ENCODE measurements around the gene ZCCHC14.
A peak's percentile ranks its signal among the peaks of the same experiment; 100 is the strongest.
"Not testable (repeated sequence)": the region's sequence is repeated elsewhere in the genome, so short reads cannot be mapped to it uniquely, and the experiment has no call there.

ZCCHC14 gene

DNA sequence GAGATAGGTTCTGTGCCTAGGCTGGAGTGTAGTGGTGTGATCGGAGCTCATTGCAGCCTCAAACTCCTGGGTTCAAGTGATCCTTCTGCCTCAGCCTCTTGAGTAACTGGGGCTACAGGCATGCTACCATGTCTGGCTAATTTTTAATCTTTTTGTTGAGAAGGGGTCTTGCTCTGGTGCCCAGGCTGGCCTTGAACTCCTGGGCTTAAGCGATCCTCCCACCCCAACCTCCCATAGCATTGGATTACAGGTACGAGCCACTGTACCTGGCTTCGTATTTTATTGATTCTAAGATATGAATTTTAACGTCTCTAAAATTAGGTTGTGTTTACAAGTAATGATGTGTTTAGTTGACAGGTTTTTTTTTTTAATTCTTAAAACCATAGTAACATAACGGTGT lies 30.8 kb upstream of the ZCCHC14 start:
- not testable (repeated sequence) for DNase-seq

DNA sequence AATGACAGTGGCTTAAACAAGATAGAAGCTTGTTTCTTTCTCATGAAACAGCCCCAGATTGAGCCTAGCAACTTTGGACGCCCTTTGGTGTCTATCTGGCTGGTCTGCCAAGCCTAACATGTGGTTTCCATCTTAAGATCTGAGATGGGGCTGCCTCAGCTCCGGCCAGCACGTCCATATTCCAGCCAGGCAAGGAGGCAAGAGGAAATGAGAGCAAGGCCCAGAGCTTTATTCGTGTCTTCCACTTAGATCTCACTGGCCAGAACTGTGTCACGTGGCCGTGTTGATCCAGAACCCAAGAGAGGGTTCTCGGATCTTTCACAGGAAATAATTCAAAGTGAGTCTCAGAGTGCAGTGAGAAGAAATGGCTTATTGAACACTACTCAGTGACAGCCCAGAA lies 28.9 kb upstream of the ZCCHC14 start:
- DNase-seq, result not testable (repeated sequence)

GRCh38 chr16:87519170-87519569 lies 26.3 kb upstream of the ZCCHC14 start:
- DNase-seq, result not testable (repeated sequence)

GRCh38 chr16:87518430-87519051 lies 25.7 kb upstream of the ZCCHC14 start:
- DNase-seq, result not testable (repeated sequence)

GRCh38 chr16:87517610-87518429 lies 25.0 kb upstream of the ZCCHC14 start:
- DNase-seq, result not testable (repeated sequence)

- DNase-seq, result no peak
These were observed 23.5 kb upstream of the ZCCHC14 start for GRCh38 chr16:87516361-87516760.

GRCh38 chr16:87515475-87516330 lies 22.9 kb upstream of the ZCCHC14 start:
- no peak for DNase-seq

- DNase-seq, result not testable (repeated sequence)
These were observed 17.0 kb upstream of the ZCCHC14 start for GRCh38 chr16:87509778-87510177.

DNA sequence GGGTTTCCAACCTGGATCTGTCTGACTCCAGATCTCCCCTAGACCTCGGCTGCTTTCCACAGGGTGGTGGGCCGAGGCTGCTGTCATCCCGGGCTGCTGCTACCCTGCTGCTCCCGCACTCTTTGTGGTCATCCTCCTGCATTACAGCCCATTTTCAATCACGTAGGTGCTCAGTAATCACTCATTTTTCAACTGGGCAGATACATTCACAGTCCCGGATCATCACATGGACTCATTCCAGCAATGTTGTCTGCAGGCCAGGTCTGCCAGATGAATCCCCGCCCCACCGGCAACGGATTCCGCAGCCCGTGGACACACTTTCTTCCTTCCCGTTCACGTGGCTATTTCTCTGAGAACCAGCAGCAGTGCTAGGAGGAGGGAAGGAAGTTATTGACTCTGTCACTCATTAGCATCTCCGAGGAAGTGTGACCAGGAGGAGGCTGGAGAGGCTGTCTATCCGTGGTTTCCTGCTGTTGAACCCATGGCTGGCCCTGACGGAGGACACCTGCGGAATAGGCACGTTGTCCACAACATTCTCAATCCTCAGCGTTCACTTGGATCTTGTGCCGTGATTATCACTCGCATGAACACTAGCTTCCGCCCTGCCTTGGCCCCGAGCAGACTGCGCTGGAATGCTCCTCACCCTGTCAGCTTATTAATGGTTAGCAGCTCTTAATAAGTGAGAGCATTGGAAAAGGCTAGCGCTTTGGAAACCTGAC lies 14.7 kb upstream of the ZCCHC14 start:
- DNase-seq, result no peak

DNA sequence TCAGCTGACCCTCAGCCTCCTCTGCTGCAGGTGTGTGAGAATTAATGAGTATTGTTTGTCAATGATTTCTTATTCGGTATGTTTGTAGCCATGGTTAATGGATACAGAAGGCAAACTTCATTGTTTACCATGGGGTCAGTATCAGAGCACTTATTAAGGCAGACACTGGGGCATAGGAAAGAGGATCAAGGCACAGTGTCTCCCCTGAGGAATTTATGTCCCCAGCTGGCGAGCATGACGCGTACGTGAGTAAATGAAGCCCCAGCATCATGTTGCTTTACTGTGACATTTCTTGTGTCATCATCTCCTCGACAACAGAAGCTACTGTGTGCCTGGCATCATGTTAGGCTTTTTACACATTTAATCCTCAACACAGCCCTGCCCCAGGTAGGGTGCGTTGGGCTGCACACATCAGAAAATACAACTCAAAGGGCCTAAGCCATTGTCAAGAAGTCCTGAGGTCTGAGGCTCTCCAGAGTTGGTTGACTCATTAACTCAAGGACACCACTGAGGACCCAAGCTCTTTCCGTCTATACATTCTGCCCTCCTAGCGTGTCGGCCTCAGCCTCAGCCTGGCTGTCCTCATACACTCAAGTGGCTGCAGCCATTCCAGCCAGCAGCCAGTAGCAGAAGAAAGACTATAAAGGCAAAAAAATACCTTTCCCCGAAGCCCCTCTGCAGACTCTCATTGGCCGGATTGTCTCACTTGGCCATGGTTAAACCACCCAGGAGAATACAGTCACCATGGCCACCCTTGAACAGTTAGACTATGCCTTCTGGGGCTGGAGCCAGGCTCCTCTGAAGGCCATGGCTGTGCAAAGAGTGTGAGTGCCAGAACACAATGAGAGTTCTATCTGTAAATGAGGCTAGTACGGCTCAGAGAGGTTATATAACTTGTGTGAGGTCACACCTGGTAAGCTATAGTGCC lies 13.9 kb upstream of the ZCCHC14 start:
- DNase-seq, result no peak

GRCh38 chr16:87505834-87506233 lies 13.0 kb upstream of the ZCCHC14 start:
- no peak for DNase-seq

DNA sequence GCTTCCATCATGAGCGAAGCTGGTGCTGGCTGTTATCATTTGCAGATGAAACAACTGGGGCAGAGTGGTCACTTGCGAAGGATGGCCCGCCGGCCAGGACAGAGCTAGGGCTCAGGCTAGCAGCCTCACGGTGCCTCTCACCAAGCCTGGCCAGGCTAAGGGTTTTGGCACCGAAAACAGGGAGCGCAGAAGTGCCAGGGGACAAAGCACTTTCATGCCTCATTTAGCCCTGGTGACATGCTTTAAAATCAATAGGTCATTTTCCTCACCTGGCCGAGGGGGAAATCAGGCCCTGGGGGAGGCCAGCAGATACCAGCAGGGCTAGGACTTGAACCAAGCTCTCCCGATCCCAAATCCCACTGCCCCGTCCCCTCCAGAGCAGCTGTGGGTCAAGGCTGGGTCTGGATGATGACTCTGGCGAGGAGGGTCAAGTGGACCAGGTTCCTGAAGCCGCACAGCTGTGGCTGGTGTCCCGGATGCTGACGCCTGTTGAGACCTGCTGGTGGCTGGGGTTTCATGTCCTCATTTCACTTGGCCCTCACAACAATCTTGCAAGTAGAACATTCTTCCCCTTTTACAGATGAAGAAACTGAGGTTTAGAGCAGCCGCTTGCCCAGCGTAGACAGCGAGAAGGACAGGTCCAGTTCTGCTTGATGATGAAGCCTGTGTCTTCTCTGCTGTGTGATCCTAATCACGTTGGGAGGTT lies 10.6 kb upstream of the ZCCHC14 start:
- DNase-seq, result not testable (repeated sequence)

- DNase-seq, result no peak
These were observed 9.6 kb upstream of the ZCCHC14 start for GRCh38 chr16:87502308-87502969.

- no peak for DNase-seq
These were observed 8.3 kb upstream of the ZCCHC14 start for GRCh38 chr16:87501117-87501516.

DNA sequence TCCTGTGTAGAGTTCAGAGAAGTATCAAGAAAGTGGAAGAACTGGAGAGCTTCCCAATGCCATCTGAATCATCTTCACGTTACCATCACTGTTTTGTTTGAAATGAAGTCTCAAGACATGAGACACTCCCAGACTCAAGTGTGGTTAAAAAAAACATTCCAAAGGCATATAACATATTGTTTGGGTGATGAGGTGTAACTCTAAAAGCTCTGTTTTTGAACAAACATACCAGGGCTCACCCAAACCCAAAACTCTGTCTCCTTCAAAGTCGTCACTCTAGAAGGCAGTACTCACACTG lies 6.3 kb upstream of the ZCCHC14 start:
- no peak for DNase-seq

DNA sequence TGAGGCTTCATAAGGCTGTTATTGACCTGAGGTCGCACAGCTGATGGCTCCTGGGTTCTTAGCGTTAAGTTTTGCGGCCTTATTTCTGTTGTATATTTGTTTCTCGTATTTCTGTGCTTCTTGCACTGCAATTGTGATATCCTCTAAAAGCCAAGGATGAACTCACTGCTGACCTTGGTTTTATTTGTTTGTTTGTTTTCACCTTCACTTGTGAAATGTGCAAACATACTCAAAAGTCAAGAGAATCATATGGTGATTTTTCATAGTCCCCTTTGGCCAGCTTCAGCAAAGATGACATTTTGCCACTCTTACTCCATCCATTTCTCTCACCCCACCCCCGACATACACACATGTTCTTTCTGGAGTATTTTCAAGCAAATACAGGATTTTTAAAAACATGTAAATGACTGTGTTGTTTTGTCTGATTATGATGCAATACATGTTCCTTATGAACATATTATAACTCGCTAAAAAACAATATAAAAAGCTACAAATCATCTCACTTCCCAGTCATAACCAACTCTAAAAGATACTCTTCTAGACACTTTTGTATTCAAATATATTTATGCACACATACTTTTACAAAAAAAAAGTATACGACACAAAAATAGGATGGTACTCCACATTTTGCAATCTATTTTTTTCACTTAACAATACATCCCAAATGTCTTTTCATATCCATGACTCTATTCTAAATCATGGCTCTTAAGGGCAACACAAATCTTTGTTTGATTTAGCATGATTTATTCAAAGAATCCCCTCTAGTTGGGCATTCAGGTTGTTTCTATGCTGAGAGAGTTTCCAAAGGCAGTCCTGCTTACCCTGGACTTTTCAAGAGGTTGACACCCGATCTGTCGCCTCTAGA lies 5.7 kb upstream of the ZCCHC14 start:
- DNase-seq, result no peak

DNA sequence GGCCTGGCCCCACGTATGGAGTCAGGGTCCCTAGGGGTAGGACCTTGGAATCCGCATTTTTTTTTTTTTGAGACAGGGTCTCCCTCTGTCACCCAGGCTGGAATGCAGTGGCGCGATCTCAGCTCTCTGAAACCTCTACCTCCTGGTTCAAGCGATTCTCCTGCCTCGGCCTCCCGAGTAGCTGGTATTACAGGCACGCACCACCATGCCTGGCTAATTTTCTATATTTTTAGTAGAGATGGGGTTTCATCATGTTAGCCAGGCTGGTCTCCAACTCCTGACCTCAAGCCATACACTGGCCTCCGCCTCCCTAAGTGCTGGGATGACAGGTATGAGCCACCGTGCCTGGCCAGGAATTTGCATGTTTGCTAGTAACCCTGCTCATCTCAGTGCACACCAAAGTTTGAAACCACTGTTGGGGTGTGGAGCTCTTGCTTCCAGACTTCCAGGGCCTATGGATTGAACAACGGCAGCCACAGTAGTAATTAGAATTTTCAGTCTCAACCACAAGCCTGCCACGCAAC lies 5.0 kb upstream of the ZCCHC14 start:
- not testable (repeated sequence) for DNase-seq

- DNase-seq, result not testable (repeated sequence)
These were observed 4.4 kb upstream of the ZCCHC14 start for GRCh38 chr16:87497023-87497766.

GRCh38 chr16:87496447-87496801 lies 3.6 kb upstream of the ZCCHC14 start:
- peak; percentile 64 for DNase-seq

Measured in activated CD4-positive, alpha-beta T cell treated with anti-CD3 and anti-CD28 coated beads, Interleukin-2, Interleukin-6, amounts not matched to agents 100 ng/mL and 50 ng/mL, durations not matched to agents 16 hours and 8 hours (primary cell).